ENCODE measurements around the gene MTMR12.

Gene MTMR12

DNA sequence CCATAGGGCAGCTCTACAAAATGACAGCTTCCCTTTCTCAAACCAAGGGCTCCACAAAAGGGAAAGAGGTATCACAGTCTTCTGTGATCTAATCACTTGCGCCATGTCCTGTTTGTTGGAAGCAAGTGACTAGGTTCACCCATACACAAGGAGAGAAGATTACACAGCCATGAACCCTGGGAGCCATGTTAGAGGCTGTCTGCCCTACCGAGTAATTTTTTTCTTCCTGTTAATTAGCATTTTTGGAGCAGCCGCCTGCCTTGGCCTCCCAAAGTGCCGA, 105.4 kb downstream of the MTMR12 start:
- no peaks in the 10 kb centered on the region for H4K20me1 ChIP-seq (ENCODE audit: insufficient read depth, low read length)
- H3K27me3 ChIP-seq (ENCODE audit: low read depth, low read length), result no peaks in the 10 kb centered on the region
- peak overlapping the region; percentile 66 for H3K27ac ChIP-seq (ENCODE audit: low read length)
- peak overlapping the region; percentile 84 for H2AFZ ChIP-seq (ENCODE audit: low read depth, low read length)
- peaks cover 3% of the 10 kb centered on the region for H3K36me3 ChIP-seq (replicated peaks; ENCODE audit: low read depth, low read length)
- H3K4me1 ChIP-seq (ENCODE audit: low read length), result peaks cover 34% of the 10 kb centered on the region
- no peaks in the 10 kb centered on the region for H3K79me2 ChIP-seq (ENCODE audit: low read length)
- H3K9me3 ChIP-seq (ENCODE audit: insufficient read depth, low read length), result no peaks in the 10 kb centered on the region
- H3K4me3 ChIP-seq (ENCODE audit: low read length), result 0 out of 2 replicates have a peak overlapping the region, but pooled peaks have one; percentile 1
- TF ChIP-seq, protein P1, sequence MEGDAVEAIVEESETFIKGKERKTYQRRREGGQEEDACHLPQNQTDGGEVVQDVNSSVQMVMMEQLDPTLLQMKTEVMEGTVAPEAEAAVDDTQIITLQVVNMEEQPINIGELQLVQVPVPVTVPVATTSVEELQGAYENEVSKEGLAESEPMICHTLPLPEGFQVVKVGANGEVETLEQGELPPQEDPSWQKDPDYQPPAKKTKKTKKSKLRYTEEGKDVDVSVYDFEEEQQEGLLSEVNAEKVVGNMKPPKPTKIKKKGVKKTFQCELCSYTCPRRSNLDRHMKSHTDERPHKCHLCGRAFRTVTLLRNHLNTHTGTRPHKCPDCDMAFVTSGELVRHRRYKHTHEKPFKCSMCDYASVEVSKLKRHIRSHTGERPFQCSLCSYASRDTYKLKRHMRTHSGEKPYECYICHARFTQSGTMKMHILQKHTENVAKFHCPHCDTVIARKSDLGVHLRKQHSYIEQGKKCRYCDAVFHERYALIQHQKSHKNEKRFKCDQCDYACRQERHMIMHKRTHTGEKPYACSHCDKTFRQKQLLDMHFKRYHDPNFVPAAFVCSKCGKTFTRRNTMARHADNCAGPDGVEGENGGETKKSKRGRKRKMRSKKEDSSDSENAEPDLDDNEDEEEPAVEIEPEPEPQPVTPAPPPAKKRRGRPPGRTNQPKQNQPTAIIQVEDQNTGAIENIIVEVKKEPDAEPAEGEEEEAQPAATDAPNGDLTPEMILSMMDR (IDR thresholded peaks at IDR 0.05; ENCODE audit: low read depth, low read length), result no peak
- TF ChIP-seq EZH2phosphoT487 (IDR thresholded peaks at IDR 0.05; ENCODE audit: low read depth), result no peak
- H3K9ac ChIP-seq (ENCODE audit: low read length), result peak overlapping the region; percentile 30; the same call in 1 of the 2 replicates
- peak overlapping the region; percentile 41 for H3K4me2 ChIP-seq (ENCODE audit: low read length)

DNA sequence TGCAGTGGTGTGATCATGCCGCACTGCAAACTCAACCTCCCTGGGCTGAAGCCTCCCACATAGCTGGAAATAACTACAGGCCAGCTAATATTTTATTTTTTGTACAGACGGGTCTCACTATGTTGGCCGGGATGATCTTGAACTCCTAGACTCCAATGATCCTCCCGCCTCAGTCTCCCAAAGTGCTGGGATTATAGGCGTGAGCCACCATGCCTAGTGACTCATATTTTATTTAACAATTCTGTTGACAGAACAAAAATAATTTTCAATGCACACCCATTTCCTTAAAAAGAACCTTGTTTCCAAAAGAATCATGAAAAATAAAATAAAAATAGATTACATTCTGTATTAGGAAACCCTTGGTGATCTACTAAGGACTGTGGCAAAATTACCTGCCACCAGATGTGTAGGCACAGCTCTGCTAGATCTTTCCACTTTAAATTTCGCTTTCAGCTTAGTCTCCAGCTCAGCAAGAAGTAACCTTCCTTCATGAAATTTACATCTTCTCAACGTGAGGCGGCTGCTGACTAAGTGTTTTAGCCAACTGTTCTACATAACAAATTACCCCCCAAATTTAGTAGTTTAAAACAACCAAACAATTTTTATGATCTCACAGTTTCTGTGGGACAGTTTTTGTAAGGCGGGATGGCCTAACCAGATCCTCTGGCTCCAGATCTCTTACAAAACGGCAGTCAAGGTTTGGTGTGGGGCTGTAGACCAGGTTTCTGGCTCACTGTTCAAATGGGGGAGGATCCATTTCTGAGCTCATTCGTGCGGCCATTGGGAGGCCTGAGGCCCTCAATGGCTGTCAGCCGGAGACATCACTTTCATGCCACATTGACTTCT, 106.0 kb downstream of the MTMR12 start:
- Histone ChIP-seq H3K4me2 (ENCODE audit: low read length) (peak overlapping the region; percentile 41), H2AFZ (ENCODE audit: low read depth, low read length) (peak overlapping the region; percentile 84), H3K9me3 (ENCODE audit: insufficient read depth, low read length) (no peaks in the 10 kb centered on the region), H4K20me1 (ENCODE audit: insufficient read depth, low read length) (no peaks in the 10 kb centered on the region), H3K27ac (ENCODE audit: low read length) (peak overlapping the region; percentile 66), H3K36me3 (replicated peaks; ENCODE audit: low read depth, low read length) (peaks cover 3% of the 10 kb centered on the region), H3K4me1 (ENCODE audit: low read length) (peaks cover 30% of the 10 kb centered on the region), H3K27me3 (ENCODE audit: low read depth, low read length) (no peaks in the 10 kb centered on the region), H3K4me3 (ENCODE audit: low read length) (0 out of 2 replicates have a peak overlapping the region, but pooled peaks have one; percentile 1), H3K79me2 (ENCODE audit: low read length) (no peaks in the 10 kb centered on the region), H3K9ac (ENCODE audit: low read length) (peak overlapping the region; percentile 30; the same call in 1 of the 2 replicates)
- no peak for TF ChIP-seq EZH2phosphoT487 (IDR thresholded peaks at IDR 0.05; ENCODE audit: low read depth)
- TF ChIP-seq, protein P1 (IDR thresholded peaks at IDR 0.05; ENCODE audit: low read depth, low read length), result no peak

DNA sequence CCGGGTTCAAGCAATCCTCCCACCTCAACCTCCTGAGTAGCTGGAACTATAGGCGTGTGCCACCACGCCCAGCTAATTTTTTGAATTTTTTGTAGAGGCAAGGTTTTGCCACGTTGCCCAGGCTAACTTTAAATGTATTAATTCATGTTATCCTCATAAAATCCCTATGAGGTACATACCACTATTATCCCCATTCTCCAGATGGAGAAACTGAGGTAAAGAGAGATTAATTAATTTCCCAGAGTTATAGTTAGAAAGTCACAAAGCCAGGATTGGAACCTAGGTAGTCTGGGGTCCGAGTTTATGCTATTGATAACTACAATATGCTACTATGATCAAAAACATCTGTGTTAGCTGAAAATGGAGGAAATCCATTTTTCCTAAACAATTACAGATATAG, 106.7 kb downstream of the MTMR12 start:
- Histone ChIP-seq H4K20me1 (ENCODE audit: insufficient read depth, low read length) (no peaks in the 10 kb centered on the region), H3K9ac (ENCODE audit: low read length) (no peak overlapping the region), H3K4me1 (ENCODE audit: low read length) (peaks cover 30% of the 10 kb centered on the region), H3K4me2 (ENCODE audit: low read length) (peak overlapping the region; percentile 41; the same call in 1 of the 2 replicates), H3K27me3 (ENCODE audit: low read depth, low read length) (no peaks in the 10 kb centered on the region), H3K27ac (ENCODE audit: low read length) (no peak overlapping the region), H3K4me3 (ENCODE audit: low read length) (no peak overlapping the region), H2AFZ (ENCODE audit: low read depth, low read length) (no peak overlapping the region), H3K9me3 (ENCODE audit: insufficient read depth, low read length) (no peaks in the 10 kb centered on the region), H3K36me3 (replicated peaks; ENCODE audit: low read depth, low read length) (peaks cover 3% of the 10 kb centered on the region), H3K79me2 (ENCODE audit: low read length) (no peaks in the 10 kb centered on the region)
- TF ChIP-seq EZH2phosphoT487 (IDR thresholded peaks at IDR 0.05; ENCODE audit: low read depth), result no peak
- TF ChIP-seq, protein P1 (IDR thresholded peaks at IDR 0.05; ENCODE audit: low read depth, low read length), result no peak

DNA sequence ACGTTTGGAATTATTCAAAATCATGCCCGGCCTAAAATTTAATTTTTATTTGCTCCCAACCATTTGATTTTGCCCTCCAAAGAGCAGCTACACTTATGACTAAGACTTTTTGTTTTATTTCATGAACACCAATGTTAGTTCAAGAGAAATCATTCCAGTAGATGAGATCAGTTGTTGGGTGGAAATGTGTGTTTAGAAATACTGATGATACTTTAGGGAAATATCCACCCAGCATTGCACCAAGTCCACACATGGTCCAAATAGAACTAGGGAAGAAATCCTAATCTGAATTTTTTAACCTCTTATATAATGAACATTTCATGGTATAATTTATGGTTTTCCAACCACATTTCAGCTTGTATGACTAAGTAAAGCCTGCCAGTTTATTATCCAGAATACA, 110.3 kb downstream of the MTMR12 start:
- Histone ChIP-seq H3K9ac (ENCODE audit: low read length) (no peak overlapping the region), H3K79me2 (ENCODE audit: low read length) (no peaks in the 10 kb centered on the region), H3K27me3 (ENCODE audit: low read depth, low read length) (no peaks in the 10 kb centered on the region), H3K4me1 (ENCODE audit: low read length) (peaks cover 16% of the 10 kb centered on the region), H3K4me3 (ENCODE audit: low read length) (no peak overlapping the region), H3K27ac (ENCODE audit: low read length) (no peak overlapping the region), H2AFZ (ENCODE audit: low read depth, low read length) (no peak overlapping the region), H4K20me1 (ENCODE audit: insufficient read depth, low read length) (no peaks in the 10 kb centered on the region), H3K36me3 (replicated peaks; ENCODE audit: low read depth, low read length) (no peaks in the 10 kb centered on the region), H3K4me2 (ENCODE audit: low read length) (no peak overlapping the region), H3K9me3 (ENCODE audit: insufficient read depth, low read length) (no peaks in the 10 kb centered on the region)
- TF ChIP-seq, protein P1 (IDR thresholded peaks at IDR 0.05; ENCODE audit: low read depth, low read length), result no peak
- TF ChIP-seq EZH2phosphoT487 (IDR thresholded peaks at IDR 0.05; ENCODE audit: low read depth), result no peak

Measured in OCI-LY3 (cell line).